Stimulated activated CD4-positive, alpha-beta T cell treated with anti-CD3 and anti-CD28 coated beads, Interleukin-1b, Interleukin-23, amount 100 ng/mL, for 4 hours (primary cell): Measurements from ENCODE around the gene GSTM4.
A peak's percentile ranks its signal among the peaks of the same experiment; 100 is the strongest.

ENCODE experiments used
- DNase-seq, 2 donors: peaks; one replicate each; pipeline ENCODE4 v3.0.0-alpha.2; 2020; ENCODE audit warnings: low read depth in 2 of 2

The GSTM4 gene

DNA sequence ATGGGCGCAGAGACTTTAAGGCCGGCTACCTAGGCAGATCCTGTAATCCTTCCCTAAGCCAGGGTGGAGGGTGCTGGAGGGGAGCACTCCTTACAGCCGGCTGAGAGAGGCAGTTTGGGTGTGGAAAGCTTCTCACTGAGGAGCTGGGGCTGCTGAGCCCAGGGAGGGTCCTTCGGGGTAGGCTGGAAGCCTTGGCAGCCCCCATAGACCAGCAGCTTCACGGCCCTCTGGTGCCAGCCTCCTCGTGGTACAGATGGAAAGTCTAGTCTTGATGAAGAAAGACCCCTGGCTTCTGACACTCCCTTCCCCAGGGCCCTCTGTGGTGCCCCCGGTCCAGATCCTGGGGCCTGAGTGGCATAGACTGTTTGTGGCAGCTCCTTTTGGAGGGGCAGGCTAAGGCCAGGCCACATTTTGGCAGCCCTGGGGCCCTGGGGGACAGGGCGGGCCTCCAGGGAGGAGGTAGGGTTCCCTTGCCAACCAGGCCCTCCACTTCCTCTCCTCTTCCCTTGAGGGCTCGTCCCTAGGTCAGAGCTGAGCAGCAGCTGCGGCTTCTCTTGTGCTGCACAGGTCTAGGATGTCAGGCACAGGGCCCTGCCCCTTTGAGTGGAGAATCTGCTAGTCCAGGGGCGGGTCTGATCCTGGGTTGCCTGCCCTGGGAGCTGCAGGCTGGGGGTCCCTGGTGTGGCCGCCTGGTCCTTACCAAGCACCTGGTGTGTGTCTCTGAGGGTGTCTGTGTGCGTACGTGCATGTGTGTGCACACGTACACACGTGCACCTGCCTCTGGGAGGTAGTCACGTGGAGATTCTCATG is 31.5 kb upstream of the GSTM4 start:
- DNase-seq = no peak

DNA sequence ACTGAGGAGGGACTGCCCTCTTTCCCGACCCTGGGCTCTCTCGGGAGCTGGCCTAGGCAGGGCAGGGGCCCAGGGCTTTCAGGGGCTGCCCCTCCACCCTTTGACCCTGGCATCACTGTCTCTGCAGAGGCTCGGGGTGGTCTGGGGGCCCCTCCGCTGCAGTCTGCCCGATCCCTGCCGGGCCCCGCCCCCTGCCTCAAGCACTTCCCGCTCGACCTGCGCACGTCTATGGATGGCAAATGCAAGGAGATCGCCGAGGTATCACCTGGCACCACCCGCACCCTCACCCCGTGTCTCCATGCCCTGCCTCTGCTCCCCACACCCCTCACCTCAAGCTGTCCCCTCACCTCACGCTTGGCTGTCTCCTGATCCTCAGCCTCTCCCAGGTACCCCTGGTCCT is 30.7 kb upstream of the GSTM4 start:
- no peak for DNase-seq

DNA sequence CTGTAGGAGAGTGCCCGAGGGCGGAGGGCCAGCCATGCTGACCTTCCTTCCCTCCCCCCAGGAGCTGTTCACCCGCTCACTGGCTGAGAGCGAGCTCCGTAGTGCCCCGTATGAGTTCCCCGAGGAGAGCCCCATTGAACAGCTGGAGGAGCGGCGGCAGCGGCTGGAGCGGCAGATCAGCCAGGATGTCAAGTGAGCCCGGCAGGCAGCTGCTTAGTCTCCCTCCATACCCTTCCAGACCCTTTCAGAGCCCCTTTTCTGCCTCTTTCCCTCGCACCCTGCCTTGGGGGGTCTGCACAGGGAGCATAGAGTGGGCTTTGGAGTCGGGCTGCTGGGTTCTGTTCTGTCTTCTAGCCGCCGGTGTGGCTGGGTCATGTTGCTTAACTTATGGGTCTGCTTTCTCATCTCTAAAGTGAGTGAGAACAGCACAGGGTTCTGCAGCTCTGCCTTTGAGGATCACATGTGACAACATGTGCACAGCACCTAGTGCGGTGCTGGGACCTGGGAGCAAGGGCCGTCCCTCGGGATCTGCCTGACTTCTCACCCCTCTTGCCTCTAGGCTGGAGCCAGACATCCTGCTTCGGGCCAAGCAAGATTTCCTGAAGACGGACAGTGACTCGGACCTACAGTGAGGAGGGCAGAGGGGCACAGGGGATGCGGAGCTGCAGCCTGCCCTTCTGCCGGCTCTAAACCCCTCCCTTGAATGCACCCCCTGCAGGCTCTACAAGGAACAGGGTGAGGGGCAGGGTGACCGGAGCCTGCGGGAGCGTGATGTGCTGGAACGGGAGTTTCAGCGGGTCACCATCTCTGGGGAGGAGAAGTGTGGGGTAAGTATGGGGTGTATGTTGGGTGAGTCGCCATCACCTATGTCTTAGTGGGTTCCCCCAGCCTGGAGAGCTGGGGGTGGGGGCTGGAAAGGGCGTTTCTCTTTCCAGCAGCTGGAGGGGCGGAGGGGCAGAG is 30.0 kb upstream of the GSTM4 start:
- DNase-seq = no peak

DNA sequence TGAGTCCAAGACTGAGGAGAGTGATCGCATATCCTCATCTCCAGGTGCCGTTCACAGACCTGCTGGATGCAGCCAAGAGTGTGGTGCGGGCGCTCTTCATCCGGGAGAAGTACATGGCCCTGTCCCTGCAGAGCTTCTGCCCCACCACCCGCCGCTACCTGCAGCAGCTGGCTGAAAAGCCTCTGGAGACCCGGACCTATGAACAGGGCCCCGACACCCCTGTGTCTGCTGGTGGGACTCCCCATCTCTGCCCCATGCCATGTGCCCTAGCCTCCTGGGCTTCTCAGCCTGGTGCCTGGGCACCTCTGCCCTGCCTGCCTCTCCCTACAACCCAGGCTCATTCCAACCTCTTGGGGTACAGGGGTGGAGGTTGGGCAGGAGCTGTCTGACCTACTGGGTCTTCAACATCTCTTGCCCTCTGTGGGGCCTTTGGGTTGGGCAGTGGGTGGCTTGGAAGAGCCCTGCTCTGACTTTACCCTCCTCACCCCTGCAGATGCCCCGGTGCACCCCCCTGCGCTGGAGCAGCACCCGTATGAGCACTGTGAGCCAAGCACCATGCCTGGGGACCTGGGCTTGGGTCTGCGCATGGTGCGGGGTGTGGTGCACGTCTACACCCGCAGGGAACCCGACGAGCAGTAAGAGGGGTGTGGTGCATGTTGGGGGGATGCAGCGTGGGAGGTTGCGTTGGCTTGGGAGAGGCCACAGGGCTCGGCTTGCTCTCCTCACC is 29.1 kb upstream of the GSTM4 start:
- DNase-seq = no peak

DNA sequence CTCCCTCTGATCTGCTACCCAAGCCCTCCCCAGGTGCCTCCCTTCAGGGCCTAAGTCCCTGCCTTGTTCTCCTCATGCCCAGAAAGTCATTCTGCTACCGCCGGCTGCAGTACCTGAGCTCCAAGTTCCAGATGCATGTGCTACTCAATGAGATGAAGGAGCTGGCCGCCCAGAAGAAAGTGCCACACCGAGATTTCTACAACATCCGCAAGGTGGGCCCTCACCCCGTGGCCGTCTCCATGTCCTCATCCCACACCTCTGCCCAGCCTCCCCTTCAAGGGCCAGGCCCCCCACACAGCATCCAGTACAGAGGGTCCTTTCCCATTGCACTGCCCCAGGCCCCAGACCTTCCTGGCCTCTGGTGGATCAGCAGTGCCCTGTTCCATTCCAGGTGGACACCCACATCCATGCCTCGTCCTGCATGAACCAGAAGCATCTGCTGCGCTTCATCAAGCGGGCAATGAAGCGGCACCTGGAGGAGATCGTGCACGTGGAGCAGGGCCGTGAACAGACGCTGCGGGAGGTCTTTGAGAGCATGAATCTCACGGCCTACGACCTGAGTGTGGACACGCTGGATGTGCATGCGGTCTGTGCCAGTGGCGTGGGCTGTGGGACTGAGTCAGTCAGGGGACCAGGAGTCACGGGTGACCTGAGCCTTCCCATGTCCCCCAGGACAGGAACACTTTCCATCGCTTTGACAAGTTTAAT is 28.1 kb upstream of the GSTM4 start:
- no peak for DNase-seq

DNA sequence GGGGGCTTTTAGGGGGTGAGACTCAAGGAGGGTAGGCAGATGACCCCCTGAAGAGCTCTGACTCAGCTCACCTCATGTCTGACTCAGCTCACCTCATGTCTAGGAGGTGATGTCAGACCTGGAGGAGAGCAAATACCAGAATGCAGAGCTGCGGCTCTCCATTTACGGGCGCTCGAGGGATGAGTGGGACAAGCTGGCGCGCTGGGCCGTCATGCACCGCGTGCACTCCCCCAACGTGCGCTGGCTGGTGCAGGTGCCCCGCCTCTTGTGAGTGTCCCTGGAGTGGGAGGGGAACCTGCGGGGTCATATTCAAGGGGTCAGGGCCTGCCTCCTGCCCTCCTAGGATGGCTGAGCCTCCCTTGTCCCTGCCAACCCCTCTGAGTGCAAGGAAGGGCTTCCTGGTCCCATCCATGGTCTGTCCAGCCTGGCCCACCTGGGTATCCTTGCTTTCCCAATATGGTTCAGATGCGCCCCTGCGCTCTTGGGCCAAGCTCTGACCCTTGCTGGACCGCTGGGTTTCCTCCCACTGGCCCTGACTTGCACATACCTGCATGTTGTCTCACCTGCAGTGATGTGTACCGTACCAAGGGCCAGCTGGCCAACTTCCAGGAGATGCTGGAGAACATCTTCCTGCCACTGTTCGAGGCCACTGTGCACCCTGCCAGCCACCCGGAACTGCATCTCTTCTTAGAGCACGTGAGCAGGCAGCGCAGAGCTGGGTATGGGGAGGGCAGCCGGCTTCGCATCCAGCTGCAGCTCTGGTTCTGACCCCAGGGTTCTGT is 27.2 kb upstream of the GSTM4 start:
- DNase-seq = no peak

DNA sequence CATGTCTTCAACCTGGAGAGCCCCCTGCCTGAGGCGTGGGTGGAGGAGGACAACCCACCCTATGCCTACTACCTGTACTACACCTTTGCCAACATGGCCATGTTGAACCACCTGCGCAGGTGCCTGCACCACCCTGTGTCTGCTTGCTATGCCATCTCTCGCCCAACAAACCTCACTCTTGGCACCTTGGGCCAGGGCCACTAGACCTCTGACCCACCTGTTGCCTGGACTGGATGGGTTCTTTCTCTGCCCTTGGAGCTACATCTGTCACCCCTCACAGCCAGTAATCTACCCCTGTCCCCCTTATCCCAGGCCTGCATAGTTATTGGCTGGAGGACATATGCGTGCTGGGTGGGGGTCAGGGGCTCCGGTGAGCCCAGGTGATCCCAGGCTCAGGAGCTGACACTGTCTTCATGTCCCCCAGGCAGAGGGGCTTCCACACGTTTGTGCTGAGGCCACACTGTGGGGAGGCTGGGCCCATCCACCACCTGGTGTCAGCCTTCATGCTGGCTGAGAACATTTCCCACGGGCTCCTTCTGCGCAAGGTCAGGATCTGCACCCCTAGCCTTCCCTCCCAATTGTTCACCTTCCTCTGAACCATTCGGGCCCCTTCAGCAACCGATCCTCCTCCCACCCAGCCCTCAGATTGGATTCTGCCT is 26.4 kb upstream of the GSTM4 start:
- no peak for DNase-seq

DNA sequence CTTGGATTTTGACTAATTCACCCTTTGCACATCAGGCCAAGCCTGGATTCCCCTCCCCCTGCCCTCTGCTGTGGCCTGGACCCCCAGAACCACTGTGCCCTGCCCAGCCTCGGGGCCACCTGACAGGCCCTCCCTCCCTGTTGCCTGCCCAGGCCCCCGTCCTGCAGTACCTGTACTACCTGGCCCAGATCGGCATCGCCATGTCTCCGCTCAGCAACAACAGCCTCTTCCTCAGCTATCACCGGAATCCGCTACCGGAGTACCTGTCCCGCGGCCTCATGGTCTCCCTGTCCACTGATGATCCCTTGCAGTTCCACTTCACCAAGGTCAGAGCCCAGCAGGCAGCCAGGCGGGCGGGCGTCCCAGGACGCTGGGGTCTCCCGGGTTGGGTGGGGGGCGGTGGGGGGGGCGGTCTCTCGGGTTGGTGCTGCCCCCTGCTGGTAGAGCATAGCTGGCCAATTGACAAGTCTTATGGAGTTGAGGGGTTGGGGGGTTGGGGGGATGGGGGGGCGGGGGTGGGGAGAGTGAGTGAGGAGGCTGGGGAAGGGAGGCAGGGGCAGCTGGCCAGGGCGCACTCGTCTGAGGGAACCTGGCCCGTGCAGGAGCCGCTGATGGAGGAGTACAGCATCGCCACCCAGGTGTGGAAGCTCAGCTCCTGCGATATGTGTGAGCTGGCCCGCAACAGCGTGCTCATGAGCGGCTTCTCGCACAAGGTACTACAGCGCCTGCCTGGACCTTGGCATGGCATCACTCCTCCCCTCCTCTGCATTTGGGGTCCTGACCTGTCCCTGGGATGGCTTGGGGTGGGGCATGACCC is 25.6 kb upstream of the GSTM4 start:
- peak; percentile 21 to 37 for DNase-seq

DNA sequence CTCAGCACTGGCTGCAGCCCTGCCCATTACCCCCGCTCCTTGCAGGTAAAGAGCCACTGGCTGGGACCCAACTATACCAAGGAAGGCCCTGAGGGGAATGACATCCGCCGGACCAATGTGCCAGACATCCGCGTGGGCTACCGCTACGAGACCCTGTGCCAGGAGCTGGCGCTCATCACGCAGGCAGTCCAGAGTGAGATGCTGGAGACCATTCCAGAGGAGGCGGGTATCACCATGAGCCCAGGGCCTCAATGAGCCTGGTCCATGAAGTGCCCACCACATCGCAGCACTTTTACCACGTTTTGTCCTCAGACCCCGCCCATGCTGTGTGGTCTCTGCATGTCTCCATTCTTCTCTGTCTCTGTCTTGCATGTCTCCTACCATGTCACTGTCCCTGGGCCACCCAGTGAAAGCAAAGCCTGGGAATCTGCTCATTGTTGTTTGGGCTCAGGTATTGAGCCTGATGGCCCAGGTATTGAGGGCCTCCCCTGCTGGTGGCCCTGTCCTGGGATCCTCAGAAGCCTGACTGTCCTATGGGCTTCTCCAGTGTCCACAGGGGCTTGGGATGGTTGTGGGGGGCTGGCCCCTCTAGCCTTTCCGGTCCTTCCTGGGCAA is 24.9 kb upstream of the GSTM4 start:
- no peak for DNase-seq

DNA sequence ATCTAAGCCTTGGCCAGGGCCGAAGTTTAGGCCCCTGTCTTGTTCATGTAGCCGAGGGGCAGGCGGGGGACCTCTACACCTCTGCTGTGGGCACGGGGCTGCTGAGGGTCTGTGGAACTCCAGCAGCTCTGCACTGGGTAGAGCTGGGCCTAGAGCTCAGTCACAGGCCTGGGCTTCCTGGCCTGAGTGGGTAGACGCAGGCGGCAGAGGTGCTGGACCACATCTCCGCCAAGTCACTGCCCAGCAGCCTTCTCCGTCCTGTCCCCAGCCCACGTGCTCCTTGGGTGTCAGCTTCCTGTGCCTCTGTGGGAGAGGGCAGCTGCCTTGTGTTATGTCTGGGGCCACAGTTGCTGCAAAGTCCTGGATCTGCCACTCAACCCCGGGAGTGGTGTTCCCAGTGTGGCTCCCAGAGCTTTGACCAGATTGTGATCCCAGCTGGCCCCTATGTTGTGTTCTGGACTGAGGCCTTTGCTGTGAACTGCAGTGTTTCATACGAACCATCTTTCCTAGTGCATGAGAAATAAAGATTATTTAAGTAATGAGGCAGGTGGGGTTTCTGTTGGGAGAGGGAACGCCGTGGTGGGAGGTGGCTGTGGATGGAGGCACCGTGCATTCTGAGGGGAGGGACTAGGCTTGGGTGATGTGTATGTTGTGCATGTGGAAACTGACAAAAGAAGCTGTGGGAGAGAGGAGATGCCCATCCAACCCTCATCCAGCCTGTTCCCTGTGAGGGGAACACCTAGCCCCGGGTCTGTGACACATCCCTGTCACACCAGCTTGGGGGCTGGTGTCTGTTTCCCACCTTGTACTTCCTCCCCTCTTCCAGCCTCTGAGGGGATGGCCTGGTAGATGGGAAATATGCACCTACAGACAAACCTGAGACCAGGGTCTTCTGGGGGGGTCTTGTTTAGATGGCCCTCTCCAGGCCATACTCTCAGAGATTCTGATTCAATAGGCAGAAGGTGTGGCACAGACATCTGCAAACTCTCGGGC is 24.1 kb upstream of the GSTM4 start:
- DNase-seq = no peak

DNA sequence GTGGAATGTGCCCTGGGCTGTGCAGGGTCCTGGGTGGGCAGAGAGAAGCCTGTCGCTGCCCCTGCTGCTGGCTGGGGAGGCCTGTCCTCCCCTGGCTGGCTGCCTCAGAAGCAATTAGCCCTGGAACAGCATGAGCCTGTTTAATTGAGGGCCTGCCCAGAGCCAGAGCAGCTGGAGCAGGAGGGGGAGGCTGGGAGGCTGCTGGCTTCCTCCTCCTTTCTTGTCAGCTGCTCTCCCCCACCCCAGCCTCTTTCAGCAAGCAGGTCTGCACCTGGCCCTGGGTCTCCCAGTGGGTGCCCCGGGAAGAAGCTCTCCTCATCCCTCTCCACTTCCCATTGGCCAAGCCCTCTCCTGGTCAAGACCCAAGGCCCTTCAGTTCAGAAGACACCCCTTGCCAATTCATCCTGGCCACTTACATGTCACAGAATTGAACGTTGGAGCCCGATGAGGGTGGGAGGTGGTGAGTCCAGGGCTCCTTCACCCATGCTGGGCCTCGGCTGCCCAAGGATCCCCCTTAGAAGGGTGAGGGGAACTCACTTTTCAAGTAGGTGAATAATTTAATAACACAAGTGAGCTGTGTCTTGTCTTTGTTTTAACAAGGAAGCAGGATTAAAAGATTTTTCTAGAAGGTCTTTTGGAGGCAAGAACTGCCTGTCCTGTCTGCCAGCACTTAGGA is 23.1 kb upstream of the GSTM4 start:
- no peak for DNase-seq

DNA sequence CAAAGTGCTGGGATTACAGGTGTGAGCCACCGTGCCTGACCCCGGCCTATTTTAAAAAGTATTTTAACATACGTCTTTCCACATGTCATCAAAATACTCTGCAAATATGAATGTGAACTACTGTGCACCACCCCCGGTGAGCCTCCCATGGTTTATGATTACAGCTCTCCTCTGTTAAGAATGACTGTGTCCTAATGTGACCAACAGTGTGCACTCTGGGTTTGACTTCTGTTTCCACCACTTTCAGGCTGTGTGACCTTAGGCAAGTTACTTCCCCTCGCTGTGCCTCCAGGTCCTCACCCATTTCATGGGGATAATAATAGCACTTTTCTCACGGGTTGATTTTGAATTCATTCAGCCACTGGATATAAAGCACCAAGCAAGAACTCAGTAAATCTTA is 21.6 kb upstream of the GSTM4 start:
- no peak for DNase-seq

DNA sequence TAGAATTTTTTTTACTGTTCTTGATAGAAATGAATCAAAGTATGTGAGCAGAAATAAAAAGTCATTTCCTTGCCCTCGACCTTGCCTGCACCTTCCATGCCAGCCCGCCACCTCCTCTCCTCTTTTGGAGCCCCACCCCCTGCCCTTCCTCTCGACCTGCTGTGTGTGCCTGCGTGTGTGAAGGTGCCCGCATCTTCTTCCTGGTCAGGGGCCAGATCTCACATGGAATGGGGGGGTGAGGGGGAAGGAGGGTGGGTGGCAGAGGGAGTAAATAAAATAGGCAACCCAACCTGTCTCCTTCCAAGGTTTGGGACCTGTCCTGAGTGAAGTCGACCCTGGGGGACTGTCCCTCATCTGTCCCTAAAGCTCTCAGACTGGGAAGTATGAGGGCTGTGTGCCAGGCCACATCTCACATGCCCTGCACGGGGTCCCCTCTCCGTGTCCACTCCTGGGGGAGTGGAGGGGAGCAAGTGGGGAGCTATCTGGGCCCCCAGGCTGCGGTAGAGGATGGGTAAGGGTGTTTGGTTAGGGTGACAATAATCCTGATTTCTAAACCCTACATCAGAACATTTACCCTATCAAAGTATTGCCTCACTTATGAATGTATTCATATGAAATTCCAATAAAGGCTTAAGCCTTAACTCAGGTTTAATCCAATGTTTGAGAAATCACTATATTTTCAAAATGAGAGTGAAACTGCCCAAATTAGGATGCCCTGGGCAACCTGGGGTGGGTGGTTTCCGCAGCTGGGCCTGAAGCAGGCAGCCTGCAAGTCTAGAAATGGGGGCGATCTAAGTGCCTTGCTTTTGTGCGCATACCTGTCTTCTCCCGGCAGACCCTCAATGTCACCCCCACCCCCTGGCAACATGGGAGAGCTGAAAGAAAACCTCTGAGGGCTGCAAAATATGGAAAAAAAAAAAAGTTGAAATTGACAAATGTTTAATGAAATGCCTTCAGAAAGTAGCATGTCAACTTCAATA is 20.8 kb upstream of the GSTM4 start:
- no peak for DNase-seq

DNA sequence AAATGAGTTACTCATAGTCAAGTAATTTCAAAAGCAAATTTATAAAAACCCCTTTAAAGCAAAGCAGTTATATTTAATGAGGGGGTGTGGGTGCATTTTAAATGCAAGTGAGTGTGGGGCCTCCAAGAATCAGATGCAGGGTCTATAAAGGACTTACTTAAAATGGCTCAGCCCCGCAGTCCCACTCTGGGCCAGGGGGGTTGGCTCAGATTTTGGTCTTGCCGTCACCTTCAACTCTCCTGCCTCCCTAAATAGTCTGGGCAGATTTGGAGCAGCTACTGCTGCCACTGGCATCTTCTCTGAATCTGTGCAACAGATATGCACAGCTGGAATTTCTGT is 20.1 kb upstream of the GSTM4 start:
- no peak for DNase-seq

DNA sequence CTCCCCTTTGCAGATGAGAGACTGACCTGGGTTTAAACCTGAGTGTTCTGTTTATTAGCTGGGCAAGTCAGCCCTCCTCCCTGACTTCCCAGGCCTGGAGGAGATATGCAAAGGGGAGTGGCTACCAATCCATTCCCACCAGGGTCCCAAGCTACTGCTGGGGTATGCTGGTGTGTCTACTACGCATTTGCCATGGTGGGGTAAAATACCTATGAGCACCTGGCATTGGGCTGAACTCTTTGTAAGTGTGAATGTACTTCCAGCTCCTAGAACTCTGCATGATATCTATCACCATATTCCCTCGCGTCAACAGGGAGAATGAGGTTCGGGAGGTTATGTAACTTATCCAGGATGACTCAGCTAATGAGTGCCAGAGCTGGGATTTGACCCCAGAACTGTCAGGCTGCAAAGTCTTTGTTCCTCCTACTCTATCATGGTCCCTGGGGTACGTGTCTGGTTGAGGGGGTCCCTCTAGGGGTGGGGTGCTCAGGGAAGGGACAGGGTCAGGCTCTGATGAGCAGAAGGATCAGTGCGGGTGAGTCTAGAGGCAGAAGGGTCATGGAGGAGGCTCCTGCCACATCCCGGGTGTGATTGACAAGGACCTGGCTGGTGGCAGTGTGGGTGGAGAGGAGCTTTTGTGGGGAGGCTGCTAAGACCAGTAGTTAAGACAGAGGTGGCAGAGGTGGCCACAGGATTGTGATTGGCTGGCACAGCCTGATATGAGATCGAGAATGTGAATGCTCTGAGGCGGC is 19.5 kb upstream of the GSTM4 start:
- no peak for DNase-seq
